GM12878 (cell line): ENCODE measurements around the gene BIRC3. TPM values are rescaled to one million over a fixed set of nuclear protein-coding genes. Genes with fewer than 3 reads are reported as not detected.

Source experiments
- ATAC-seq: fragments of 200-7000 bp; cut with Tn5 transposase; 3 replicates; pipeline ENCODE4 v1.9.1; 2020; ENCODE audit warnings: mild to moderate bottlenecking, moderate library complexity
- BruUV-seq: library from RNA; stranded (reverse); fragments of 400-500 nt; replicated peaks from 2 replicates; lab custom pipeline; 2021; lab: Mats Ljungman, UMichigan
- CTCF ChIA-PET: fragments of 300-600 bp; sonication (Branson Sonifier 250); formaldehyde crosslinking; extraction: SDS; loops from one replicate; lab custom pipeline; 2021; ENCODE audit warnings: inconsistent platforms; lab: Yijun Ruan, JAX
- POLR2A ChIA-PET: fragments of 350-600 bp; formaldehyde crosslinking; extraction: SDS; loops from one replicate; lab custom pipeline; 2021; ENCODE audit warnings: inconsistent platforms; lab: Charles Lee
- RAD21 ChIA-PET: fragments of 300-600 bp; sonication (Branson Sonifier 250); formaldehyde crosslinking; loops from one replicate; lab custom pipeline; 2023; ENCODE audit warnings: antibody characterized with exemption; ENCODE audit not compliant: unreplicated experiment; lab: Charles Lee
- SMC1A ChIA-PET: fragments of 300-600 bp; sonication (Branson Sonifier 250); formaldehyde crosslinking; loops from one replicate; lab custom pipeline; 2023; ENCODE audit not compliant: unreplicated experiment, uncharacterized antibody; lab: Charles Lee
- DNase-seq: peaks from one replicate; pipeline ENCODE4 v3.0.0-alpha.2; 2011; ENCODE audit warnings: low read depth, low spot score
- FAIRE-seq: peaks from 3 replicates; lab custom pipeline; 2011; peaks lifted over from hg19 to GRCh38; lab: Jason Lieb, UNC
- H2AFZ ChIP-seq: 2 replicates; pipeline ENCODE4 v1.6.0; 2011; ENCODE audit warnings: low read depth, low read length, control low read depth; ENCODE audit not compliant: control insufficient read depth
- H3K27ac ChIP-seq: 2 replicates; pipeline ENCODE4 v1.5.1; 2011; ENCODE audit warnings: control low read depth; ENCODE audit not compliant: control insufficient read depth, insufficient read depth
- H3K27me3 ChIP-seq, 2 experiments: replicated peaks in 1 of 2; 2 replicates each; pipeline versions ENCODE4 v1.6.0 to v1.6.1; 2011; ENCODE audit warnings: low read length in 1 of 2; ENCODE audit not compliant: control insufficient read depth in 2 of 2, insufficient read depth in 2 of 2
- H3K36me3 ChIP-seq, 2 experiments: 2 replicates each; pipeline ENCODE4 v1.5.1; 2011; ENCODE audit warnings: low read length in 1 of 2; ENCODE audit not compliant: control insufficient read depth in 2 of 2, insufficient read depth in 2 of 2
- H3K4me1 ChIP-seq: 2 replicates; pipeline ENCODE4 v1.6.1; 2011; ENCODE audit warnings: mild to moderate bottlenecking, low read length, moderate library complexity, mixed read lengths; ENCODE audit not compliant: control insufficient read depth, insufficient read depth
- H3K4me2 ChIP-seq: 2 replicates; pipeline ENCODE4 v1.6.0; 2011; ENCODE audit warnings: control low read depth; ENCODE audit not compliant: control insufficient read depth, insufficient read depth
- H3K4me3 ChIP-seq: fragments of 200-600 bp; sonication (generic); 2 replicates; pipeline ENCODE4 v1.5.1; 2016
- H3K79me2 ChIP-seq: 2 replicates; pipeline ENCODE4 v1.6.0; 2011; ENCODE audit warnings: low read length; ENCODE audit not compliant: control insufficient read depth, insufficient read depth
- H3K9ac ChIP-seq: 2 replicates; pipeline ENCODE4 v1.8.0; 2011; ENCODE audit warnings: low read length, control low read depth, mixed read lengths; ENCODE audit not compliant: control insufficient read depth, insufficient read depth
- H3K9me3 ChIP-seq: replicated peaks from 3 replicates; pipeline ENCODE4 v1.5.1; 2011; ENCODE audit warnings: mild to moderate bottlenecking, low read length; ENCODE audit not compliant: control insufficient read depth, insufficient read depth
- H4K20me1 ChIP-seq: 2 replicates; pipeline ENCODE4 v1.6.0; 2011; ENCODE audit not compliant: control insufficient read depth, insufficient read depth
- BCL11A ChIP-seq: IDR thresholded peaks from 2 replicates; pipeline ENCODE4 v1.6.1; 2011; ENCODE audit warnings: low read depth, low read length
- BHLHE40 ChIP-seq, 2 experiments: fragments of 450-650 bp in 1 of 2; IDR thresholded peaks; 2 replicates each; pipeline ENCODE4 v1.6.1; 2011 to 2017; ENCODE audit warnings: low read depth in 2 of 2, borderline replicate concordance in 1 of 2, improper control_type of control experiment in 1 of 2, low read length in 1 of 2, mild to moderate bottlenecking in 1 of 2
- CBFB ChIP-seq: IDR thresholded peaks from 2 replicates; pipeline ENCODE4 v1.6.1; 2016; ENCODE audit warnings: antibody characterized with exemption, low read depth
- IRF5 ChIP-seq: fragments of 450-650 bp; IDR thresholded peaks from 2 replicates; pipeline ENCODE4 v1.6.1; 2017; ENCODE audit warnings: borderline replicate concordance
- MEF2B ChIP-seq: fragments of 450-650 bp; IDR thresholded peaks from 2 replicates; pipeline ENCODE4 v1.6.1; 2018; ENCODE audit warnings: mild to moderate bottlenecking, moderate library complexity; ENCODE audit not compliant: partially characterized antibody, poor library complexity, severe bottlenecking
- MXI1 ChIP-seq: fragments of 150-350 bp; IDR thresholded peaks from 2 replicates; pipeline ENCODE4 v1.6.1; 2011; ENCODE audit warnings: low read depth, mild to moderate bottlenecking, inconsistent platforms, low read length, improper control_type of control experiment
- MYC ChIP-seq: IDR thresholded peaks from 2 replicates; pipeline ENCODE4 v1.6.1; 2011; ENCODE audit warnings: mild to moderate bottlenecking, low read length, moderate library complexity, inconsistent platforms; ENCODE audit not compliant: insufficient read depth, insufficient replicate concordance, insufficient read length, severe bottlenecking
- NRF1 ChIP-seq: conservative IDR thresholded peaks from 2 replicates; pipeline ENCODE4 v1.6.1; 2011; ENCODE audit warnings: mild to moderate bottlenecking, low read depth, low read length, improper control_type of control experiment
- RFX5 ChIP-seq: IDR thresholded peaks from 2 replicates; pipeline ENCODE4 v1.6.1; 2011; ENCODE audit warnings: low read depth, low read length, improper control_type of control experiment
- SIX5 ChIP-seq: IDR thresholded peaks from 2 replicates; pipeline ENCODE4 v1.6.1; 2011; ENCODE audit warnings: mild to moderate bottlenecking, low read depth, low read length, moderate library complexity; ENCODE audit not compliant: severe bottlenecking
- SP1 ChIP-seq: IDR thresholded peaks from one replicate; pipeline ENCODE4 v1.6.1; 2011; ENCODE audit warnings: low read depth, low read length
- SREBF1 ChIP-seq: IDR thresholded peaks from 2 replicates; pipeline ENCODE4 v1.6.1; 2012; ENCODE audit warnings: mild to moderate bottlenecking, low read length
- STAT1 ChIP-seq: fragments of 450-650 bp; conservative IDR thresholded peaks from 2 replicates; pipeline ENCODE4 v1.6.1; 2014; ENCODE audit warnings: antibody characterized with exemption, mild to moderate bottlenecking
- WRNIP1 ChIP-seq: IDR thresholded peaks from 2 replicates; pipeline ENCODE4 v1.6.1; 2011; ENCODE audit warnings: low read depth, low read length, improper control_type of control experiment, borderline replicate concordance
- WGBS: methylation state at CpG from one replicate; pipeline ENCODE4 v1.1.6; 2016; ENCODE audit warnings: low lambda C conversion rate; ENCODE audit not compliant: insufficient replicate concordance, insufficient coverage; ENCODE audit errors: missing lambda C conversion rate; 5-methylcytosine and 5-hydroxymethylcytosine counted together
- in situ Hi-C: fragments of 300-500 bp; cut with MboI; formaldehyde crosslinking; loops from 9 replicates; pipeline ENCODE4 v1.14.3; 2018; ENCODE audit warnings: mixed read lengths
- intact Hi-C: fragments of 100-400 bp; cut with micrococcal nuclease; formaldehyde crosslinking; loops from one replicate; pipeline ENCODE4 v1.14.2; 2022; ENCODE audit not compliant: unreplicated experiment
- polyA plus RNA-seq, 11 experiments: library from polyadenylated mRNA; depleted of rRNA in 4 of 11; unstranded in 6 of 11; stranded (reverse) in 5 of 11; fragments of >200 nt; fragmentation: Nextera tagmentation in 4 of 11; fragmentation: Illumina TruSeq in 1 of 11; extraction: Ambion mirVana in 4 of 11; extraction: Trizol in 1 of 11; gene quantifications; 1 replicate in 1 of 11; 2 replicates in 10 of 11; pipeline versions ENCODE4 v1.2.1 to v1.2.3, GENCODE V29; 2011 to 2016; ENCODE audit warnings: inconsistent platforms in 2 of 11, missing spikeins in 2 of 11, low read depth in 1 of 11
- total RNA-seq, 4 experiments: library from RNA; depleted of rRNA in 3 of 4; stranded (reverse); fragments of >200 nt in 3 of 4; fragmentation: Illumina TruSeq in 1 of 4; extraction: Trizol in 1 of 4; gene quantifications; 2 replicates each; pipeline versions ENCODE4 v1.2.1 to v1.2.3, GENCODE V29; 2013 to 2021
- TF ChIP-seq, protein P1 (sequence below): IDR thresholded peaks from 2 replicates; pipeline ENCODE4 v1.6.1; 2012; ENCODE audit warnings: improper control_type of control experiment, low read depth, low read length; ENCODE audit not compliant: insufficient replicate concordance

The BIRC3 gene
- total and polyA plus RNA-seq, 10 of the 15 experiments (the other 5 are each of a cell fraction or from before 2014, with no cell fraction given), result 42.1 to 351 (median 83.7) TPM

DNA sequence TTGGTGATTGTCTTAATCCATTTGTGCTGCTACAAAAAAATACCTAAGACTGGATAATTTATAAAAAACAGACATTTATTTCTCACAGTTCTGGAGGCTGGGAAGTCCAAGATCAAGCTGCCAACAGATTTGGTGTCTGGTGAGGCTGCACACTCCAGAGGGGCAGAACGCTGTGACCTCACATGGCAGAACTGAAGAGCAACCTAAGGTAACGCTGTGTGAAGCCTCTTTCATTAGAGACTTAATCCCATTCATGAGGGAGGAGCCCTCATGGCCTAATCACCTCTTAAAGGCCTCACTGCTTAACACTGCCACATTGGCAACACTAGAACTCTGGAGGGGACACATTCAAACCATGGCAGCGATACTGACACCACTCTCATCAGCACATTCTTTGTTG is 42.7 kb upstream of the BIRC3 start:
- H3K36me3 ChIP-seq, result no peaks in the 10 kb centered on the region
- H3K79me2 ChIP-seq, result no peaks in the 10 kb centered on the region
- WGBS, result 88% methylated on average over 3 of the region's 3 CpGs
- in situ Hi-C loops, result no loop called here
- no peak for ATAC-seq
- intact Hi-C loops, result no loop called here
- TF ChIP-seq WRNIP1 (no peak), BHLHE40 (IDR thresholded peaks at IDR 0.05; ENCODE audit: borderline replicate concordance in 1 of 2, low read depth in 2 of 2, low read length in 1 of 2) (no peak), RFX5 (no peak), CBFB (no peak), STAT1 (no peak), SP1 (no peak), SREBF1 (no peak), BCL11A (no peak), IRF5 (no peak), NRF1 (no peak), MEF2B (no peak), MYC (no peak), MXI1 (no peak), SIX5 (no peak)
- TF ChIP-seq, protein P1, sequence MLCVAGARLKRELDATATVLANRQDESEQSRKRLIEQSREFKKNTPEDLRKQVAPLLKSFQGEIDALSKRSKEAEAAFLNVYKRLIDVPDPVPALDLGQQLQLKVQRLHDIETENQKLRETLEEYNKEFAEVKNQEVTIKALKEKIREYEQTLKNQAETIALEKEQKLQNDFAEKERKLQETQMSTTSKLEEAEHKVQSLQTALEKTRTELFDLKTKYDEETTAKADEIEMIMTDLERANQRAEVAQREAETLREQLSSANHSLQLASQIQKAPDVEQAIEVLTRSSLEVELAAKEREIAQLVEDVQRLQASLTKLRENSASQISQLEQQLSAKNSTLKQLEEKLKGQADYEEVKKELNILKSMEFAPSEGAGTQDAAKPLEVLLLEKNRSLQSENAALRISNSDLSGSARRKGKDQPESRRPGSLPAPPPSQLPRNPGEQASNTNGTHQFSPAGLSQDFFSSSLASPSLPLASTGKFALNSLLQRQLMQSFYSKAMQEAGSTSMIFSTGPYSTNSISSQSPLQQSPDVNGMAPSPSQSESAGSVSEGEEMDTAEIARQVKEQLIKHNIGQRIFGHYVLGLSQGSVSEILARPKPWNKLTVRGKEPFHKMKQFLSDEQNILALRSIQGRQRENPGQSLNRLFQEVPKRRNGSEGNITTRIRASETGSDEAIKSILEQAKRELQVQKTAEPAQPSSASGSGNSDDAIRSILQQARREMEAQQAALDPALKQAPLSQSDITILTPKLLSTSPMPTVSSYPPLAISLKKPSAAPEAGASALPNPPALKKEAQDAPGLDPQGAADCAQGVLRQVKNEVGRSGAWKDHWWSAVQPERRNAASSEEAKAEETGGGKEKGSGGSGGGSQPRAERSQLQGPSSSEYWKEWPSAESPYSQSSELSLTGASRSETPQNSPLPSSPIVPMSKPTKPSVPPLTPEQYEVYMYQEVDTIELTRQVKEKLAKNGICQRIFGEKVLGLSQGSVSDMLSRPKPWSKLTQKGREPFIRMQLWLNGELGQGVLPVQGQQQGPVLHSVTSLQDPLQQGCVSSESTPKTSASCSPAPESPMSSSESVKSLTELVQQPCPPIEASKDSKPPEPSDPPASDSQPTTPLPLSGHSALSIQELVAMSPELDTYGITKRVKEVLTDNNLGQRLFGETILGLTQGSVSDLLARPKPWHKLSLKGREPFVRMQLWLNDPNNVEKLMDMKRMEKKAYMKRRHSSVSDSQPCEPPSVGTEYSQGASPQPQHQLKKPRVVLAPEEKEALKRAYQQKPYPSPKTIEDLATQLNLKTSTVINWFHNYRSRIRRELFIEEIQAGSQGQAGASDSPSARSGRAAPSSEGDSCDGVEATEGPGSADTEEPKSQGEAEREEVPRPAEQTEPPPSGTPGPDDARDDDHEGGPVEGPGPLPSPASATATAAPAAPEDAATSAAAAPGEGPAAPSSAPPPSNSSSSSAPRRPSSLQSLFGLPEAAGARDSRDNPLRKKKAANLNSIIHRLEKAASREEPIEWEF, result no peak
- DNase-seq, result no peak
- SMC1A ChIA-PET, result no interaction called here
- no peaks in the 10 kb centered on the region; the same call in 2 of the 3 replicates for H3K9me3 ChIP-seq
- no peak for FAIRE-seq
- H3K4me3 ChIP-seq, result no peak overlapping the region
- no peaks in the 10 kb centered on the region for H4K20me1 ChIP-seq
- no TSS peak for BruUV-seq
- RAD21 ChIA-PET, result interaction anchor here (1.2 kb wide), 1 partner anchor 14 kb away, joined by 5 read pairs; no protein-coding TSS in a partner anchor
- H3K27me3 ChIP-seq, result peaks cover 0 to 8% of the 10 kb centered on the region in 2 experiments; a peak in 1 of 4 replicates
- no peak overlapping the region for H3K27ac ChIP-seq
- no peaks in the 10 kb centered on the region for H3K4me1 ChIP-seq
- H3K4me2 ChIP-seq, result no peak overlapping the region
- POLR2A ChIA-PET, result no interaction called here
- CTCF ChIA-PET, result interaction anchor here (0.8 to 1.4 kb wide), 3 partner anchors 221 to 392 kb away, joined by 3 read pairs; no protein-coding TSS in a partner anchor
- H3K9ac ChIP-seq, result no peak overlapping the region
- H2AFZ ChIP-seq, result no peak overlapping the region
